CD4-positive, CD25-positive, alpha-beta regulatory T cell (primary cell): ENCODE measurements around the gene DNASE1L3. TPM values are rescaled to one million over a fixed set of nuclear protein-coding genes. Genes with fewer than 3 reads are reported as not detected.

Experiments
- ATAC-seq, 2 donors: fragments of 150-1000 bp; cut with Tn5 transposase; one replicate each; pipeline ENCODE4 v1.10.0; 2021; ENCODE audit warnings: low read depth in 2 of 2, moderate number of reproducible peaks in 2 of 2, moderate library complexity in 1 of 2
- DNase-seq, 3 donors: peaks; one replicate each; pipeline versions ENCODE4 v3.0.0 to v3.0.0-alpha.2; 2012 to 2022; ENCODE audit warnings: mixed read lengths in 1 of 3
- H3K27ac ChIP-seq: one replicate; pipeline ENCODE4 v1.7.0; 2013; ENCODE audit warnings: mild to moderate bottlenecking, low read length; ENCODE audit not compliant: insufficient read depth, poor library complexity, severe bottlenecking
- H3K27me3 ChIP-seq: one replicate; pipeline ENCODE4 v1.7.0; 2013; ENCODE audit warnings: low read length; ENCODE audit not compliant: control insufficient read depth, insufficient read depth
- H3K36me3 ChIP-seq: one replicate; pipeline ENCODE4 v1.7.0; 2013; ENCODE audit warnings: mild to moderate bottlenecking, low read length, moderate library complexity; ENCODE audit not compliant: control insufficient read depth, insufficient read depth
- H3K4me1 ChIP-seq: 2 replicates; pipeline ENCODE4 v1.7.0; 2013; ENCODE audit warnings: mild to moderate bottlenecking, low read length; ENCODE audit not compliant: insufficient read depth, control insufficient read depth, poor library complexity, severe bottlenecking
- H3K4me3 ChIP-seq: one replicate; pipeline ENCODE4 v1.7.0; 2013; ENCODE audit warnings: low read depth, mild to moderate bottlenecking, low read length, moderate library complexity
- H3K9me3 ChIP-seq, 2 experiments: 1 replicate in 1 of 2; 2 replicates in 1 of 2; pipeline ENCODE4 v1.7.0; 2013; ENCODE audit warnings: low read length in 2 of 2, mild to moderate bottlenecking in 1 of 2, moderate library complexity in 1 of 2; ENCODE audit not compliant: control insufficient read depth in 2 of 2
- H3K27ac Mint-ChIP-seq, 3 donors: one replicate each; pipeline ENCODE4 v1.8.0; 2020 to 2022; ENCODE audit warnings: mild to moderate bottlenecking in 3 of 3, mixed read lengths in 3 of 3, moderate library complexity in 2 of 3
- H3K27me3 Mint-ChIP-seq: one replicate; pipeline ENCODE4 v1.8.0; 2022; ENCODE audit warnings: mild to moderate bottlenecking, mixed read lengths
- H3K36me3 Mint-ChIP-seq: one replicate; pipeline ENCODE4 v1.8.0; 2020; ENCODE audit warnings: mixed read lengths
- H3K4me1 Mint-ChIP-seq, 4 donors: one replicate each; pipeline ENCODE4 v1.8.0; 2020 to 2022; ENCODE audit warnings: mixed read lengths in 4 of 4, mild to moderate bottlenecking in 1 of 4
- H3K4me3 Mint-ChIP-seq, 4 donors: one replicate each; pipeline ENCODE4 v1.8.0; 2020 to 2022; ENCODE audit warnings: mild to moderate bottlenecking in 4 of 4, mixed read lengths in 4 of 4, moderate library complexity in 3 of 4
- H3K9me3 Mint-ChIP-seq, 7 donors: one replicate each; pipeline ENCODE4 v1.8.0; 2020 to 2022; ENCODE audit warnings: mixed read lengths in 7 of 7, mild to moderate bottlenecking in 3 of 7, moderate library complexity in 2 of 7
- polyA plus RNA-seq, 4 donors: library from polyadenylated mRNA; unstranded; fragments of 300-500 nt; fragmentation: Illumina TruSeq; gene quantifications; one replicate each; pipeline ENCODE4 v1.2.3, GENCODE V29; 2021
- total RNA-seq: library from RNA; stranded (reverse); gene quantifications from one replicate; pipeline ENCODE4 v1.2.3, GENCODE V29; 2022

The DNASE1L3 gene
- total and polyA plus RNA-seq, 5 donors from 2014 or later = 0.14 TPM; not detected in 4

DNA sequence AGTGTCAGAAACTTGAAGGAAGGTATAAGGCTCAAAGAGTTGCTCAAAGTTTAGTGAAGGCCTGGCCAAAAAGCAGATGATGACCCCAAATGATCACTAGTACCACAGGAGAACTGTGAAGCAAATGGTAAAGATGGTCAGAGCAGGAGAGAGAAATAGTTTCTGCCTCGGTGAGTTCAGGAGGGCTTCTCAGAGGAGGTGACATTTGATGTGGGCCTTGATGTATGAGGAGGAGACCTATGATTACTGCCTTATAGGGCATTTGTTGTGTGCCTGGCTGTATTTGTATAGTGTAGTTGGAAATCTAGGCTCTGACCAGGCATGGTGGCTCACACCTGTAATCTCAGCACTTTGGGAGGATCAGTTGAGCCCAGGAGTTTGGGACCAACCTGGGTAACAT lies 50.4 kb downstream of the DNASE1L3 start:
- Mint-ChIP-seq H3K4me1 (no peaks in the 10 kb centered on the region), H3K9me3 (no peaks in the 10 kb centered on the region), H3K27ac (peak overlapping the region in 2 of 3 donors; percentile 24 to 56), H3K27me3 (no peaks in the 10 kb centered on the region), H3K36me3 (peaks cover 52% of the 10 kb centered on the region), H3K4me3 (no peak overlapping the region)
- DNase-seq (no peak), ATAC-seq (no peak)
- H3K9me3 ChIP-seq = no peaks in the 10 kb centered on the region
- no peaks in the 10 kb centered on the region for H3K4me1 ChIP-seq
- H3K27ac ChIP-seq = no peak overlapping the region
- no peaks in the 10 kb centered on the region for H3K27me3 ChIP-seq
- H3K4me3 ChIP-seq = no peak overlapping the region
- H3K36me3 ChIP-seq = peaks cover 44% of the 10 kb centered on the region

GRCh38 chr3:58158442-58159153 lies 52.2 kb downstream of the DNASE1L3 start:
- DNase-seq = no peak
- peaks cover 35% of the 10 kb centered on the region for H3K36me3 ChIP-seq
- H3K9me3 ChIP-seq = no peaks in the 10 kb centered on the region
- H3K4me3 Mint-ChIP-seq = no peak overlapping the region
- no peaks in the 10 kb centered on the region for H3K27me3 Mint-ChIP-seq
- no peaks in the 10 kb centered on the region for H3K27me3 ChIP-seq
- no peaks in the 10 kb centered on the region for H3K4me1 ChIP-seq
- no peak for ATAC-seq
- H3K27ac ChIP-seq = no peak overlapping the region
- H3K27ac Mint-ChIP-seq = no peak overlapping the region
- no peaks in the 10 kb centered on the region for H3K9me3 Mint-ChIP-seq
- H3K4me1 Mint-ChIP-seq = no peaks in the 10 kb centered on the region
- peaks cover 45% of the 10 kb centered on the region for H3K36me3 Mint-ChIP-seq
- no peak overlapping the region for H3K4me3 ChIP-seq

GRCh38 chr3:58157700-58158099 lies 53.1 kb downstream of the DNASE1L3 start:
- ATAC-seq (no peak), DNase-seq (no peak)
- no peaks in the 10 kb centered on the region for H3K9me3 Mint-ChIP-seq
- H3K36me3 ChIP-seq = peaks cover 35% of the 10 kb centered on the region
- no peaks in the 10 kb centered on the region for H3K4me1 Mint-ChIP-seq
- H3K4me3 ChIP-seq = no peak overlapping the region
- H3K27me3 Mint-ChIP-seq = no peaks in the 10 kb centered on the region
- H3K27ac Mint-ChIP-seq = no peak overlapping the region
- H3K36me3 Mint-ChIP-seq = peaks cover 37% of the 10 kb centered on the region
- H3K27me3 ChIP-seq = no peaks in the 10 kb centered on the region
- H3K4me3 Mint-ChIP-seq = no peak overlapping the region
- H3K9me3 ChIP-seq = no peaks in the 10 kb centered on the region
- no peak overlapping the region for H3K27ac ChIP-seq
- H3K4me1 ChIP-seq = no peaks in the 10 kb centered on the region

DNA sequence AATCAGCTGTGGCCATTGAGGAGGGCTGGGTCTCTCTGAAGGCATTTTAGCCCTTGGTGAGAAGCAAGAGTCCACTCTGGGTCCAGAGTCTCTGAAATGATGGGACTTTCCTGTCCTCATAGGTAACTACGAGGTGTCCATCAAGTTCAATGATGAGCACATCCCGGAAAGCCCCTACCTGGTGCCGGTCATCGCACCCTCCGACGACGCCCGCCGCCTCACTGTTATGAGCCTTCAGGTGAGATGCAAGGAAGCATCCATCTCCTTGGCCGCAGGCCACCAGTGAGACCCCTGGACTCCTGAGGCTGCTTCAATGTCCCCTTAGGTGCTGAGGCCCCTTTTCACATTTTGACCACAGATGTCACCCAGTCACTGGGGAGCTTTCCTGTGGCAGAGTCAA lies 54.9 kb downstream of the DNASE1L3 start:
- DNase-seq (no peak), ATAC-seq (no peak)
- Histone ChIP-seq H3K4me1 (no peaks in the 10 kb centered on the region), H3K9me3 (no peaks in the 10 kb centered on the region), H3K4me3 (no peak overlapping the region), H3K27me3 (no peaks in the 10 kb centered on the region), H3K36me3 (peaks cover 36% of the 10 kb centered on the region), H3K27ac (no peak overlapping the region)
- H3K27me3 Mint-ChIP-seq = no peaks in the 10 kb centered on the region
- H3K4me3 Mint-ChIP-seq = no peak overlapping the region
- peak overlapping the region in 1 of 3 donors; percentile 20 for H3K27ac Mint-ChIP-seq
- H3K9me3 Mint-ChIP-seq = no peaks in the 10 kb centered on the region
- peaks cover 37% of the 10 kb centered on the region for H3K36me3 Mint-ChIP-seq
- H3K4me1 Mint-ChIP-seq = no peaks in the 10 kb centered on the region

DNA sequence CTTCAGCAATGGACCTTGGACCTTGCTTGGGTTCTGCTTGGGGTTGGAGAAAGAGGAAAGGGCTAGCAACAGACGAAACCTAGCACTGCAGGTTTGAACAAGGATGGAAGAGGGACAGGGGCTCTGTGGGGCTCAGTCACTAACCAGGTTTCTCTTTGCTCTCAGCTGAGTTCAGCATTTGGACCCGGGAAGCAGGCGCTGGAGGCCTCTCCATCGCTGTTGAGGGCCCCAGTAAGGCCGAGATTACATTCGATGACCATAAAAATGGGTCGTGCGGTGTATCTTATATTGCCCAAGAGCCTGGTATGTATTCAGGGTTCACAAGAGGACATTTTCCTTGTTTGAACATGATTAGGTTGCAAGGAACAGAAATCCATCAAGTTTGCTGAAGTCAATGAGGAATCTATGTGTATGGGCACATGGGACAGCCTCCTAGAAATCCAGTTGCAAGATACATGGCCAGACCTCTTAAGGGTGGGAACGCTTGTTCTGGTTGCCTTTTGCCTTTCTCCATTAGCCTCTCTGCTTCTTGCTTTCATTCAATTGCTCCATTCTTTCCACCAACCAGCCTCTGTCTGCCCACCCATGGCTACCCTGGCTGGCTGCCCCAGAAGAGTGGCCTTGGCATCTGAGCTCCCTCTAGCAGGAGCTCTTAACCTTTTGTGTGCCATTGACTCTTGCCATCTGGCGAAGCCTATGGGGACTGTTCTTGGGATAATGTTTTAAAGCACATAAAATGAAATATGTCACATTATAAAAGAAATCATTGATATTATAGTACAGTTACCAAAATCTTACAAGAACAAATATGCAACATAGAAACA lies 55.9 kb downstream of the DNASE1L3 start:
- H3K9me3 ChIP-seq = no peaks in the 10 kb centered on the region
- peaks cover 39% of the 10 kb centered on the region for H3K36me3 ChIP-seq
- Mint-ChIP-seq H3K9me3 (no peaks in the 10 kb centered on the region), H3K27me3 (no peaks in the 10 kb centered on the region), H3K36me3 (peaks cover 29% of the 10 kb centered on the region), H3K27ac (no peak overlapping the region), H3K4me3 (no peak overlapping the region), H3K4me1 (no peaks in the 10 kb centered on the region)
- H3K4me3 ChIP-seq = no peak overlapping the region
- H3K4me1 ChIP-seq = no peaks in the 10 kb centered on the region
- no peak for ATAC-seq
- no peak for DNase-seq
- no peaks in the 10 kb centered on the region for H3K27me3 ChIP-seq
- no peak overlapping the region for H3K27ac ChIP-seq

- Histone ChIP-seq H3K27ac (no peak overlapping the region), H3K4me3 (no peak overlapping the region), H3K9me3 (no peaks in the 10 kb centered on the region), H3K4me1 (no peaks in the 10 kb centered on the region), H3K27me3 (no peaks in the 10 kb centered on the region), H3K36me3 (peaks cover 47% of the 10 kb centered on the region)
- ATAC-seq (no peak), DNase-seq (no peak)
- H3K4me1 Mint-ChIP-seq = no peaks in the 10 kb centered on the region
- H3K4me3 Mint-ChIP-seq = no peak overlapping the region
- no peaks in the 10 kb centered on the region for H3K27me3 Mint-ChIP-seq
- H3K36me3 Mint-ChIP-seq = peaks cover 36% of the 10 kb centered on the region
- H3K27ac Mint-ChIP-seq = peak overlapping the region in 1 of 3 donors; percentile 64
- no peaks in the 10 kb centered on the region for H3K9me3 Mint-ChIP-seq
Measured at GRCh38 chr3:58153371-58153770, 57.4 kb downstream of the DNASE1L3 start.

DNA sequence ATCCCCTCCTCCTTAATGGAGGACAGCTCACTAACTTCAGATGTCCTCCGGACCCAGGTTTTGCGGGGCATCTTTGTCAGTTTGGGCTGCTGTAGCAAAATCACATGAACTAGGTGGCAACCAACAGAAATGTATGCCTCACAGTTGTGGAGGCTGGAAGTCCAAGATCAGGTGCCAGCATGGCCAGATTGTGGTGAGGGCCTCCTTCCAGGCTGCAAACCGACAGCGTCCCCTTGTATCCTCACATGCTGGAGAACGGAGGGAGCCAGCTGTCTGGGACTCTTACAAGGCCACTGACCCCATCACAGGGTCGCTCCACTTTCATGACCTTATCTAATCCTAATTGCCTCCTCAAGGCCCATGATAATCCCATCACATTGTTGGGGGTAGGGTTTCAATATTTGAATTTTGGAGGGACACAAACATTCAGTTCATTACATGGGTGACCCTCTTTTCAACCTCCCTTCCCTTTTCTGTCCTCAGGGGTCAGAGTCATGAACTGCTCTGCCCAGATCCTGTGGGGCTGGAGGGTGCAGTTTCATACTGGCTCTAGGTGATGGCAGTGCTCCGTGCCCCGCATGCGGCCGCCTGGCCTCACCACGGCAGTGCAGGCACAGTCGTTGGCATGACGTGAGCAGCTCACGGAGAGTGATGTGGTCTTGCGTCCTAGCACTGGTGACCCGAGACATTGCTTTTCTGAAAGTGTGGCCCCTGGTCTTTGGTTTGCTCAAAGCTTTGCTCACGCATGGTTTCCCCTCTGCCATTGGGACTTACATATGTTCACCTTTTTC lies 58.4 kb downstream of the DNASE1L3 start:
- Histone ChIP-seq H3K4me3 (no peak overlapping the region), H3K36me3 (peaks cover 56% of the 10 kb centered on the region), H3K4me1 (no peaks in the 10 kb centered on the region), H3K27ac (no peak overlapping the region), H3K9me3 (no peaks in the 10 kb centered on the region), H3K27me3 (no peaks in the 10 kb centered on the region)
- Mint-ChIP-seq H3K27me3 (no peaks in the 10 kb centered on the region), H3K36me3 (peaks cover 30% of the 10 kb centered on the region), H3K4me3 (no peak overlapping the region), H3K9me3 (no peaks in the 10 kb centered on the region), H3K27ac (peak overlapping the region in 1 of 3 donors; percentile 75), H3K4me1 (no peaks in the 10 kb centered on the region)
- DNase-seq (no peak), ATAC-seq (no peak)
